ENCODE results near the gene SLC22A13.
"Not testable (repeated sequence)": the region's sequence is repeated elsewhere in the genome, so short reads cannot be mapped to it uniquely, and the experiment has no call there.

SLC22A13 gene

GRCh38 chr3:38318766-38319671, 53.4 kb downstream of the SLC22A13 start:
- no peak overlapping the region for H3K4me2 ChIP-seq (ENCODE audit: low read length, poor library complexity, severe bottlenecking)
- 90% methylated on average over 8 of the region's 8 CpGs for WGBS
- no peak overlapping the region for H4K91ac ChIP-seq (ENCODE audit: low read length)
- H3K9ac ChIP-seq (ENCODE audit: low read length), result no peak overlapping the region
- H3K14ac ChIP-seq (ENCODE audit: low read length in 2 of 2), result peak overlapping the region in 1 of 2 experiments; percentile 41
- peaks cover 7 to 8% of the 10 kb centered on the region in 2 experiments for H3K27me3 ChIP-seq (ENCODE audit: control insufficient read depth in 1 of 2, insufficient read depth in 1 of 2, low read length in 2 of 2)
- no peak overlapping the region for H2BK15ac ChIP-seq (ENCODE audit: low read depth, poor library complexity, severe bottlenecking)
- H3K36me3 ChIP-seq (ENCODE audit: control insufficient read depth in 1 of 2, insufficient read depth in 2 of 2, low read depth in 1 of 2, low read length in 2 of 2), result no peaks in the 10 kb centered on the region
- no peak overlapping the region for H2BK5ac ChIP-seq (ENCODE audit: low read depth, low read length, poor library complexity, severe bottlenecking)
- no peak overlapping the region for H2BK120ac ChIP-seq (ENCODE audit: low read depth, low read length)
- H3K23ac ChIP-seq (ENCODE audit: low read length in 2 of 2), result no peak overlapping the region
- no peak for DNase-seq
- no peak overlapping the region for H2AK5ac ChIP-seq (ENCODE audit: low read length, severe bottlenecking)
- no peak overlapping the region for H2AFZ ChIP-seq (ENCODE audit: low read depth, low read length)
- no peak overlapping the region for H3K18ac ChIP-seq (ENCODE audit: low read depth in 1 of 2, low read length in 2 of 2)
- no peak overlapping the region for H3K4me3 ChIP-seq (ENCODE audit: insufficient read depth in 1 of 2, low read depth in 1 of 2, low read length in 2 of 2)
- no peak overlapping the region for H4K8ac ChIP-seq (ENCODE audit: low read length)
- no peaks in the 10 kb centered on the region for H3K9me3 ChIP-seq (ENCODE audit: control insufficient read depth, low read length)
- H3K27ac ChIP-seq (ENCODE audit: low read length, poor library complexity, severe bottlenecking), result no peak overlapping the region
- H3K4ac ChIP-seq (ENCODE audit: low read depth in 1 of 2, low read length in 2 of 2), result no peak overlapping the region
- no peaks in the 10 kb centered on the region for H3K79me1 ChIP-seq (replicated peaks; ENCODE audit: low read length, poor library complexity, severe bottlenecking)
- H2BK12ac ChIP-seq (ENCODE audit: low read length in 2 of 2), result no peak overlapping the region
- no peaks in the 10 kb centered on the region for H3K4me1 ChIP-seq (ENCODE audit: control insufficient read depth, insufficient read depth, low read depth, low read length)

- not testable (repeated sequence) for H3K4me2 ChIP-seq (ENCODE audit: low read length, poor library complexity, severe bottlenecking); H2AFZ ChIP-seq (ENCODE audit: low read depth, low read length); H3K79me1 ChIP-seq (replicated peaks; ENCODE audit: low read length, poor library complexity, severe bottlenecking); H3K4me1 ChIP-seq (ENCODE audit: control insufficient read depth, insufficient read depth, low read depth, low read length); H2BK120ac ChIP-seq (ENCODE audit: low read depth, low read length); H2BK12ac ChIP-seq (ENCODE audit: low read length in 2 of 2); H3K4me3 ChIP-seq (ENCODE audit: insufficient read depth in 1 of 2, low read depth in 1 of 2, low read length in 2 of 2); H2BK5ac ChIP-seq (ENCODE audit: low read depth, low read length, poor library complexity, severe bottlenecking); H4K91ac ChIP-seq (ENCODE audit: low read length); H3K27ac ChIP-seq (ENCODE audit: low read length, poor library complexity, severe bottlenecking); H3K9ac ChIP-seq (ENCODE audit: low read length); H3K14ac ChIP-seq (ENCODE audit: low read length in 2 of 2); H4K8ac ChIP-seq (ENCODE audit: low read length); H3K36me3 ChIP-seq (ENCODE audit: control insufficient read depth in 1 of 2, insufficient read depth in 2 of 2, low read depth in 1 of 2, low read length in 2 of 2); H3K23ac ChIP-seq (ENCODE audit: low read length in 2 of 2); H2BK15ac ChIP-seq (ENCODE audit: low read depth, poor library complexity, severe bottlenecking); H3K27me3 ChIP-seq (ENCODE audit: control insufficient read depth in 1 of 2, insufficient read depth in 1 of 2, low read length in 2 of 2); DNase-seq; H3K9me3 ChIP-seq (ENCODE audit: control insufficient read depth, low read length); H2AK5ac ChIP-seq (ENCODE audit: low read length, severe bottlenecking); H3K18ac ChIP-seq (ENCODE audit: low read depth in 1 of 2, low read length in 2 of 2); H3K4ac ChIP-seq (ENCODE audit: low read depth in 1 of 2, low read length in 2 of 2)
- no CpG with 5 or more reads among the region's 4 CpGs for WGBS
These were observed 55.0 kb downstream of the SLC22A13 start for GRCh38 chr3:38320638-38321037.

DNA sequence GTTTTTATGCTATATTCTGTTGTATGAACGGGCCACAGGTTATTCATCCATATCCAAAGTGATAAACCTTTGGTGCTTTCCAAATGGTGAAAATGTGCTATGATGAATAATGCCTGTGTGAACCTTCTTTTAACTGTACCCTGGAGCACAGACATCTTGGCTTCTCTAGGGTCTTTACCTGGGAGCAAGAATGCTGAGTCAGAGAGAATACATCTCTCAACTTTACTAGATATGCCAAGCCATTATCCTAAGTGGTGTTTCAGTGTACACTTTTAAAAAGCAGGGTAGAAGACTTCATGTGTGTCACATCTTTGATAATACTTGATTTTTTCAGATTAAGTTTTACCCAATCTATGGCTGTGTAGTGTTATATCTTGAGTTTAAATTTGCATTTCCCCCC, 57.4 kb downstream of the SLC22A13 start:
- H3K27me3 ChIP-seq (ENCODE audit: control insufficient read depth in 1 of 2, insufficient read depth in 1 of 2, low read length in 2 of 2), result peaks cover 0 to 3% of the 10 kb centered on the region in 2 experiments
- no peak overlapping the region for H2BK120ac ChIP-seq (ENCODE audit: low read depth, low read length)
- H3K79me1 ChIP-seq (replicated peaks; ENCODE audit: low read length, poor library complexity, severe bottlenecking), result no peaks in the 10 kb centered on the region
- no peak overlapping the region for H3K9ac ChIP-seq (ENCODE audit: low read length)
- no peak overlapping the region for H4K8ac ChIP-seq (ENCODE audit: low read length)
- no peak overlapping the region for H2BK15ac ChIP-seq (ENCODE audit: low read depth, poor library complexity, severe bottlenecking)
- H3K4me1 ChIP-seq (ENCODE audit: control insufficient read depth, insufficient read depth, low read depth, low read length), result no peaks in the 10 kb centered on the region
- WGBS, result 100% methylated on average over 1 of the region's 1 CpG
- no peak overlapping the region for H3K18ac ChIP-seq (ENCODE audit: low read depth in 1 of 2, low read length in 2 of 2)
- H3K36me3 ChIP-seq (ENCODE audit: control insufficient read depth in 1 of 2, insufficient read depth in 2 of 2, low read depth in 1 of 2, low read length in 2 of 2), result peaks cover 0 to 5% of the 10 kb centered on the region in 2 experiments
- H2BK12ac ChIP-seq (ENCODE audit: low read length in 2 of 2), result no peak overlapping the region
- H3K4me3 ChIP-seq (ENCODE audit: insufficient read depth in 1 of 2, low read depth in 1 of 2, low read length in 2 of 2), result no peak overlapping the region
- no peak overlapping the region for H4K91ac ChIP-seq (ENCODE audit: low read length)
- H2BK5ac ChIP-seq (ENCODE audit: low read depth, low read length, poor library complexity, severe bottlenecking), result no peak overlapping the region
- peaks cover 14% of the 10 kb centered on the region for H3K9me3 ChIP-seq (ENCODE audit: control insufficient read depth, low read length)
- H2AK5ac ChIP-seq (ENCODE audit: low read length, severe bottlenecking), result no peak overlapping the region
- no peak overlapping the region for H3K4ac ChIP-seq (ENCODE audit: low read depth in 1 of 2, low read length in 2 of 2)
- DNase-seq, result no peak
- H3K14ac ChIP-seq (ENCODE audit: low read length in 2 of 2), result no peak overlapping the region
- H3K23ac ChIP-seq (ENCODE audit: low read length in 2 of 2), result no peak overlapping the region
- no peak overlapping the region for H2AFZ ChIP-seq (ENCODE audit: low read depth, low read length)
- H3K27ac ChIP-seq (ENCODE audit: low read length, poor library complexity, severe bottlenecking), result no peak overlapping the region
- no peak overlapping the region for H3K4me2 ChIP-seq (ENCODE audit: low read length, poor library complexity, severe bottlenecking)

- Histone ChIP-seq H4K8ac (ENCODE audit: low read length) (no peak overlapping the region), H2AK5ac (ENCODE audit: low read length, severe bottlenecking) (no peak overlapping the region), H2BK12ac (ENCODE audit: low read length in 2 of 2) (no peak overlapping the region), H3K27me3 (ENCODE audit: control insufficient read depth in 1 of 2, insufficient read depth in 1 of 2, low read length in 2 of 2) (peaks cover 0 to 3% of the 10 kb centered on the region in 2 experiments), H3K14ac (ENCODE audit: low read length in 2 of 2) (no peak overlapping the region), H3K27ac (ENCODE audit: low read length, poor library complexity, severe bottlenecking) (no peak overlapping the region), H2BK120ac (ENCODE audit: low read depth, low read length) (no peak overlapping the region), H3K18ac (ENCODE audit: low read depth in 1 of 2, low read length in 2 of 2) (no peak overlapping the region), H3K36me3 (ENCODE audit: control insufficient read depth in 1 of 2, insufficient read depth in 2 of 2, low read depth in 1 of 2, low read length in 2 of 2) (peaks cover 0 to 5% of the 10 kb centered on the region in 2 experiments), H3K4me3 (ENCODE audit: insufficient read depth in 1 of 2, low read depth in 1 of 2, low read length in 2 of 2) (no peak overlapping the region), H3K79me1 (replicated peaks; ENCODE audit: low read length, poor library complexity, severe bottlenecking) (no peaks in the 10 kb centered on the region), H3K9ac (ENCODE audit: low read length) (no peak overlapping the region), H3K4me1 (ENCODE audit: control insufficient read depth, insufficient read depth, low read depth, low read length) (no peaks in the 10 kb centered on the region), H2AFZ (ENCODE audit: low read depth, low read length) (no peak overlapping the region), H3K4me2 (ENCODE audit: low read length, poor library complexity, severe bottlenecking) (no peak overlapping the region), H3K9me3 (ENCODE audit: control insufficient read depth, low read length) (peaks cover 14% of the 10 kb centered on the region), H2BK15ac (ENCODE audit: low read depth, poor library complexity, severe bottlenecking) (no peak overlapping the region), H3K4ac (ENCODE audit: low read depth in 1 of 2, low read length in 2 of 2) (no peak overlapping the region), H3K23ac (ENCODE audit: low read length in 2 of 2) (no peak overlapping the region), H2BK5ac (ENCODE audit: low read depth, low read length, poor library complexity, severe bottlenecking) (no peak overlapping the region), H4K91ac (ENCODE audit: low read length) (no peak overlapping the region)
- 74% methylated on average over 2 of the region's 2 CpGs for WGBS
- DNase-seq, result no peak
These were observed 59.6 kb downstream of the SLC22A13 start for GRCh38 chr3:38325256-38325655.

Measured in mesenchymal stem cell (in vitro differentiated cells and primary cell).